Ramos (cell line): ENCODE results near the gene FAM149A.

Experiments used
- in situ Hi-C: fragments of 300-500 bp; cut with MboI; formaldehyde crosslinking; loops from one replicate; pipeline ENCODE4 v1.14.3; 2022; ENCODE audit warnings: low sequenced_read_pairs; ENCODE audit not compliant: unreplicated experiment

Gene FAM149A

GRCh38 chr4:186104890-186105646, 564 bp downstream of the FAM149A start:
- in situ Hi-C loops, result no loop called here

- in situ Hi-C loops, result no loop called here
Measured at GRCh38 chr4:186105647-186106321, 1.3 kb downstream of the FAM149A start.

- in situ Hi-C loops, result no loop called here
Measured at GRCh38 chr4:186107947-186108346, 3.4 kb downstream of the FAM149A start.

- in situ Hi-C loops, result no loop called here
Measured at GRCh38 chr4:186108391-186108790, 3.9 kb downstream of the FAM149A start.

- in situ Hi-C loops, result no loop called here
Measured at GRCh38 chr4:186109245-186109644, 4.7 kb downstream of the FAM149A start.

- in situ Hi-C loops, result no loop called here
Measured at GRCh38 chr4:186116697-186117096, 12.2 kb downstream of the FAM149A start.

- in situ Hi-C loops, result no loop called here
Measured at GRCh38 chr4:186118582-186118981, 14.1 kb downstream of the FAM149A start.

- in situ Hi-C loops, result no loop called here
Measured at GRCh38 chr4:186121057-186121456, 16.6 kb downstream of the FAM149A start.

GRCh38 chr4:186128842-186129241, 24.3 kb downstream of the FAM149A start:
- in situ Hi-C loops, result no loop called here

- in situ Hi-C loops, result no loop called here
Measured at GRCh38 chr4:186131935-186132334, 27.4 kb downstream of the FAM149A start.

GRCh38 chr4:186132577-186133242, 28.2 kb downstream of the FAM149A start:
- in situ Hi-C loops, result no loop called here

GRCh38 chr4:186134257-186134656, 29.8 kb downstream of the FAM149A start:
- in situ Hi-C loops, result no loop called here

GRCh38 chr4:186134861-186135260, 30.4 kb downstream of the FAM149A start:
- in situ Hi-C loops, result no loop called here

- in situ Hi-C loops, result no loop called here
Measured at GRCh38 chr4:186137196-186137794, 32.8 kb downstream of the FAM149A start.

- in situ Hi-C loops, result no loop called here
Measured at GRCh38 chr4:186144198-186144945, 39.9 kb downstream of the FAM149A start.

GRCh38 chr4:186144946-186145569, 40.6 kb downstream of the FAM149A start:
- in situ Hi-C loops, result no loop called here

GRCh38 chr4:186146458-186146857, 42.0 kb downstream of the FAM149A start:
- in situ Hi-C loops, result no loop called here

- in situ Hi-C loops, result no loop called here
Measured at GRCh38 chr4:186148336-186148975, 44.0 kb downstream of the FAM149A start.

- in situ Hi-C loops, result no loop called here
Measured at GRCh38 chr4:186149872-186150271, 45.4 kb downstream of the FAM149A start.
